IMR-90 (cell line): ENCODE results near the gene FAM174C. TPM values are rescaled to one million over a fixed set of nuclear protein-coding genes. Genes with fewer than 3 reads are reported as not detected.

ENCODE experiments used
- ATAC-seq: fragments of 200-7000 bp; cut with Tn5 transposase; 2 replicates; pipeline ENCODE4 v1.9.1; 2020; ENCODE audit warnings: low read depth, mild to moderate bottlenecking, moderate library complexity
- BruUV-seq: library from RNA; stranded (reverse); fragments of 400-500 nt; replicated peaks from 2 replicates; lab custom pipeline; 2021; lab: Mats Ljungman, UMichigan
- CTCF ChIA-PET: fragments of 300-600 bp; formaldehyde crosslinking; extraction: SDS; loops from one replicate; lab custom pipeline; 2021; ENCODE audit warnings: antibody characterized with exemption; lab: Yijun Ruan, JAX
- POLR2A ChIA-PET: fragments of 300-600 bp; sonication (Branson Sonifier 250); formaldehyde crosslinking; loops from one replicate; lab custom pipeline; 2022; ENCODE audit warnings: antibody characterized with exemption; ENCODE audit not compliant: unreplicated experiment; lab: Charles Lee
- DNase-seq: peaks from one replicate; pipeline ENCODE4 v3.0.0; 2013
- H2AFZ ChIP-seq: replicated peaks from 2 replicates; pipeline ENCODE3; 2013; ENCODE audit warnings: low read length, mild to moderate bottlenecking; ENCODE audit not compliant: poor library complexity
- H2AK5ac ChIP-seq: 2 replicates; pipeline ENCODE4 v1.6.1; 2013; ENCODE audit warnings: low read depth, low read length, inconsistent platforms
- H2AK9ac ChIP-seq: replicated peaks from 2 replicates; pipeline ENCODE3; 2013; ENCODE audit warnings: mild to moderate bottlenecking, low read depth, low read length, moderate library complexity; ENCODE audit not compliant: poor library complexity
- H2BK120ac ChIP-seq: 2 replicates; pipeline ENCODE4 v1.6.1; 2013; ENCODE audit warnings: low read depth, low read length, inconsistent platforms
- H2BK15ac ChIP-seq: 3 replicates; pipeline ENCODE4 v1.6.1; 2013; ENCODE audit warnings: low read depth, low read length, inconsistent platforms
- H2BK20ac ChIP-seq: 2 replicates; pipeline ENCODE4 v1.6.1; 2013; ENCODE audit warnings: low read depth, mild to moderate bottlenecking, inconsistent platforms, low read length, moderate library complexity
- H2BK5ac ChIP-seq: 2 replicates; pipeline ENCODE4 v1.6.1; 2013; ENCODE audit warnings: mild to moderate bottlenecking, low read depth, low read length, inconsistent platforms; ENCODE audit not compliant: poor library complexity, severe bottlenecking
- H3K14ac ChIP-seq: replicated peaks from 2 replicates; pipeline ENCODE4 v1.6.1; 2013; ENCODE audit warnings: low read depth, low read length, inconsistent platforms
- H3K18ac ChIP-seq: 2 replicates; pipeline ENCODE4 v1.6.1; 2013; ENCODE audit warnings: low read depth, low read length, control low read depth
- H3K23ac ChIP-seq: 2 replicates; pipeline ENCODE4 v1.6.1; 2013; ENCODE audit warnings: low read depth, low read length, inconsistent platforms
- H3K27ac ChIP-seq: 2 replicates; pipeline ENCODE4 v1.5.1; 2013; ENCODE audit warnings: mild to moderate bottlenecking, control low read depth, low read length; ENCODE audit not compliant: insufficient read depth
- H3K27me3 ChIP-seq: 2 replicates; pipeline ENCODE4 v1.6.1; 2013; ENCODE audit warnings: low read length; ENCODE audit not compliant: control insufficient read depth, insufficient read depth
- H3K36me3 ChIP-seq: 2 replicates; pipeline ENCODE4 v1.6.1; 2013; ENCODE audit warnings: low read length, mixed read lengths; ENCODE audit not compliant: control insufficient read depth, insufficient read depth
- H3K4ac ChIP-seq: 2 replicates; pipeline ENCODE4 v1.6.1; 2013; ENCODE audit warnings: low read depth, low read length, inconsistent platforms
- H3K4me1 ChIP-seq: 2 replicates; pipeline ENCODE4 v1.6.1; 2013; ENCODE audit warnings: low read length, mixed read lengths; ENCODE audit not compliant: control insufficient read depth, insufficient read depth
- H3K4me2 ChIP-seq: 2 replicates; pipeline ENCODE4 v1.6.1; 2013; ENCODE audit warnings: low read depth, mild to moderate bottlenecking, control low read depth, low read length, moderate library complexity
- H3K4me3 ChIP-seq: 2 replicates; pipeline ENCODE4 v1.5.1; 2013; ENCODE audit warnings: low read depth, mild to moderate bottlenecking, control low read depth, low read length, moderate library complexity; ENCODE audit not compliant: insufficient read depth
- H3K56ac ChIP-seq: 2 replicates; pipeline ENCODE4 v1.6.1; 2013; ENCODE audit warnings: low read length, inconsistent platforms; ENCODE audit not compliant: insufficient read depth; ENCODE audit errors: extremely low read depth
- H3K79me1 ChIP-seq, 2 experiments: 2 replicates each; pipeline ENCODE4 v1.6.1; 2013; ENCODE audit warnings: low read length in 2 of 2, inconsistent platforms in 1 of 2, low read depth in 1 of 2
- H3K9ac ChIP-seq: 2 replicates; pipeline ENCODE4 v1.6.1; 2013; ENCODE audit warnings: low read depth, low read length, control low read depth
- H3K9me1 ChIP-seq: 2 replicates; pipeline ENCODE4 v1.6.1; 2013; ENCODE audit warnings: low read length, inconsistent platforms; ENCODE audit not compliant: insufficient read depth
- H3K9me3 ChIP-seq: 2 replicates; pipeline ENCODE4 v1.6.1; 2013; ENCODE audit warnings: low read length; ENCODE audit not compliant: control insufficient read depth, insufficient read depth
- H4K20me1 ChIP-seq: 2 replicates; pipeline ENCODE4 v1.6.1; 2013; ENCODE audit warnings: low read length, inconsistent platforms; ENCODE audit not compliant: insufficient read depth
- H4K5ac ChIP-seq: 2 replicates; pipeline ENCODE4 v1.6.1; 2013; ENCODE audit warnings: mild to moderate bottlenecking, low read depth, low read length, control low read depth
- H4K8ac ChIP-seq, 2 experiments: 2 replicates each; pipeline ENCODE4 v1.6.1; 2013; ENCODE audit warnings: low read depth in 2 of 2, low read length in 2 of 2, control low read depth in 1 of 2, inconsistent platforms in 1 of 2
- H4K91ac ChIP-seq: 2 replicates; pipeline ENCODE4 v1.6.1; 2013; ENCODE audit warnings: low read depth, low read length, inconsistent platforms; ENCODE audit not compliant: insufficient read depth
- BHLHE40 ChIP-seq: fragments of 150-350 bp; IDR thresholded peaks from 2 replicates; pipeline ENCODE4 v1.6.1; 2016; ENCODE audit warnings: mild to moderate bottlenecking, low read depth, low read length
- CEBPB ChIP-seq: IDR thresholded peaks from 2 replicates; pipeline ENCODE4 v1.6.1; 2012; ENCODE audit warnings: low read depth, low read length, improper control_type of control experiment
- CHD1 ChIP-seq: IDR thresholded peaks from 2 replicates; pipeline ENCODE4 v1.6.1; 2012; ENCODE audit warnings: low read depth, low read length, improper control_type of control experiment
- FOS ChIP-seq: fragments of 150-350 bp; IDR thresholded peaks from 2 replicates; pipeline ENCODE4 v1.6.1; 2016; ENCODE audit warnings: low read depth, low read length
- MAFK ChIP-seq: IDR thresholded peaks from 2 replicates; pipeline ENCODE4 v1.6.1; 2012; ENCODE audit warnings: low read depth, low read length, improper control_type of control experiment
- MAZ ChIP-seq: IDR thresholded peaks from 2 replicates; pipeline ENCODE4 v1.6.1; 2012; ENCODE audit warnings: low read depth, mild to moderate bottlenecking, low read length, improper control_type of control experiment, moderate library complexity, borderline replicate concordance
- MXI1 ChIP-seq: IDR thresholded peaks from 2 replicates; pipeline ENCODE4 v1.6.1; 2012; ENCODE audit warnings: low read depth, mild to moderate bottlenecking, low read length, moderate library complexity, borderline replicate concordance
- NFE2L2 ChIP-seq: fragments of 150-350 bp; IDR thresholded peaks from 2 replicates; pipeline ENCODE4 v1.6.1; 2016; ENCODE audit warnings: low read depth, mild to moderate bottlenecking, low read length
- POLR2A ChIP-seq: IDR thresholded peaks from 2 replicates; pipeline ENCODE4 v1.6.1; 2012; ENCODE audit warnings: mild to moderate bottlenecking, low read depth, low read length
- RAD21 ChIP-seq: IDR thresholded peaks from 2 replicates; pipeline ENCODE4 v1.6.1; 2012; ENCODE audit warnings: low read length, improper control_type of control experiment
- RCOR1 ChIP-seq: IDR thresholded peaks from 2 replicates; pipeline ENCODE4 v1.6.1; 2012; ENCODE audit warnings: mild to moderate bottlenecking, low read length, improper control_type of control experiment; ENCODE audit not compliant: insufficient replicate concordance
- RFX5 ChIP-seq: IDR thresholded peaks from 2 replicates; pipeline ENCODE4 v1.8.0; 2012; ENCODE audit warnings: low read depth, mild to moderate bottlenecking, low read length, moderate library complexity
- SMC3 ChIP-seq: fragments of 150-350 bp; IDR thresholded peaks from 2 replicates; pipeline ENCODE4 v1.6.1; 2016; ENCODE audit warnings: low read depth, mild to moderate bottlenecking, antibody characterized with exemption, low read length, moderate library complexity
- USF2 ChIP-seq: fragments of 150-350 bp; IDR thresholded peaks from 2 replicates; pipeline ENCODE4 v1.6.1; 2017; ENCODE audit warnings: mild to moderate bottlenecking, antibody characterized with exemption, low read length, low read depth
- WGBS, 2 experiments: methylation state at CpG; one replicate each; pipeline versions ENCODE4 v1.1.5 to v1.1.7; 2013; ENCODE audit warnings: missing lambda C conversion rate in 2 of 2; ENCODE audit not compliant: insufficient read length in 1 of 2; ENCODE audit errors: extremely low coverage in 2 of 2; 5-methylcytosine and 5-hydroxymethylcytosine counted together
- dilution Hi-C: fragments of 300-500 bp; cut with HindIII; formaldehyde crosslinking; loops from one replicate; pipeline ENCODE4 v1.14.3; 2018; ENCODE audit warnings: low sequenced_read_pairs; ENCODE audit not compliant: unreplicated experiment
- in situ Hi-C: fragments of 300-500 bp; cut with MboI; formaldehyde crosslinking; loops from 3 replicates; pipeline ENCODE4 v1.14.3; 2019; ENCODE audit warnings: low sequenced_read_pairs, inconsistent platforms, mixed read lengths
- intact Hi-C: fragments of 100-400 bp; cut with micrococcal nuclease; formaldehyde crosslinking; loops from 2 replicates; pipeline ENCODE4 v1.10.0; 2022
- polyA plus RNA-seq, 3 experiments: library from polyadenylated mRNA; depleted of rRNA; stranded (reverse); fragments of >200 nt; gene quantifications; 2 replicates each; pipeline ENCODE4 v1.2.3, GENCODE V29; 2012; ENCODE audit warnings: low replicate concordance in 1 of 3
- total RNA-seq: library from RNA; depleted of rRNA; stranded (reverse); fragments of >200 nt; gene quantifications from 2 replicates; pipeline ENCODE4 v1.2.3, GENCODE V29; 2012
- TF ChIP-seq, protein P1 (sequence below): fragments of 150-350 bp; IDR thresholded peaks from 2 replicates; pipeline ENCODE4 v1.6.1; 2016; ENCODE audit warnings: low read depth, mild to moderate bottlenecking, low read length, moderate library complexity, borderline replicate concordance

FAM174C gene
- total and polyA plus RNA-seq, 2 of the 4 experiments (the other 2 are of a cell fraction), result 7.5 to 61.8 TPM

- Histone ChIP-seq H3K9ac (peak overlapping the region; percentile 38; the same call in 1 of the 2 replicates), H3K9me3 (no peaks in the 10 kb centered on the region), H2AFZ (peak overlapping the region; percentile 90), H2BK20ac (no peak overlapping the region), H2BK120ac (peak overlapping the region; percentile 40), H3K9me1 (no peaks in the 10 kb centered on the region), H3K14ac (peak overlapping the region; percentile 37; the same call in 1 of the 2 replicates), H4K20me1 (no peaks in the 10 kb centered on the region), H3K4ac (peak overlapping the region; percentile 75), H3K4me3 (peak overlapping the region; percentile 19), H4K91ac (peak overlapping the region; percentile 32), H3K4me1 (peaks cover 2% of the 10 kb centered on the region; the same call in 1 of the 2 replicates), H2AK5ac (no peak overlapping the region), H4K5ac (peak overlapping the region; percentile 11; the same call in 1 of the 2 replicates), H2BK5ac (no peak overlapping the region), H3K27ac (no peak overlapping the region; the same call in 1 of the 2 replicates), H2BK15ac (no peak overlapping the region), H3K56ac (no peak overlapping the region), H3K4me2 (peak overlapping the region; percentile 45; the same call in 1 of the 2 replicates), H3K36me3 (no peaks in the 10 kb centered on the region), H3K27me3 (peaks cover 1% of the 10 kb centered on the region; the same call in 1 of the 2 replicates), H4K8ac (peak overlapping the region; percentile 73 to 82; a peak in 3 of 4 replicates), H2AK9ac (peak overlapping the region; percentile 85), H3K23ac (no peak overlapping the region), H3K18ac (no peak overlapping the region), H3K79me1 (no peaks in the 10 kb centered on the region)
- ATAC-seq (peak; percentile 94), DNase-seq (peak; percentile 61)
- dilution Hi-C loops, result no loop called here
- intact Hi-C loops, result no loop called here
- no TSS peak for BruUV-seq
- POLR2A ChIA-PET, result no interaction called here
- WGBS, 2 experiments, result 2% methylated on average over 35 of the region's 66 CpGs; no CpG with 5 or more reads in 1 of the 2 experiments
- in situ Hi-C loops, result no loop called here
- CTCF ChIA-PET, result interaction anchor here (0.7 kb wide), 1 partner anchor 9 kb away, joined by 3 read pairs; no protein-coding TSS in a partner anchor
- TF ChIP-seq CEBPB (no peak), RFX5 (no peak), USF2 (no peak), SMC3 (no peak), BHLHE40 (peak; percentile 95), MAFK (no peak), CHD1 (no peak), MXI1 (no peak), RCOR1 (no peak), POLR2A (no peak), MAZ (peak; percentile 80), RAD21 (no peak), FOS (peak; percentile 20; the same call in 1 of the 2 replicates), NFE2L2 (no peak)
- TF ChIP-seq, protein P1, sequence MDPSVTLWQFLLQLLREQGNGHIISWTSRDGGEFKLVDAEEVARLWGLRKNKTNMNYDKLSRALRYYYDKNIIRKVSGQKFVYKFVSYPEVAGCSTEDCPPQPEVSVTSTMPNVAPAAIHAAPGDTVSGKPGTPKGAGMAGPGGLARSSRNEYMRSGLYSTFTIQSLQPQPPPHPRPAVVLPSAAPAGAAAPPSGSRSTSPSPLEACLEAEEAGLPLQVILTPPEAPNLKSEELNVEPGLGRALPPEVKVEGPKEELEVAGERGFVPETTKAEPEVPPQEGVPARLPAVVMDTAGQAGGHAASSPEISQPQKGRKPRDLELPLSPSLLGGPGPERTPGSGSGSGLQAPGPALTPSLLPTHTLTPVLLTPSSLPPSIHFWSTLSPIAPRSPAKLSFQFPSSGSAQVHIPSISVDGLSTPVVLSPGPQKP, result no peak
Measured at GRCh38 chr19:1324806-1325567, 49.7 kb downstream of the FAM174C start.
